Body of pancreas (tissue), 4 donors: Measurements from ENCODE around the gene FBXO3.
"Not testable (repeated sequence)": the region's sequence is repeated elsewhere in the genome, so short reads cannot be mapped to it uniquely, and the experiment has no call there.

ENCODE experiments used
- CTCF ChIP-seq, 7 experiments: fragments of 450-650 bp in 4 of 7; fragments of 200-600 bp in 3 of 7; sonication (generic) in 3 of 7; IDR thresholded peaks; one replicate each; pipeline ENCODE4 v1.5.1; 2016 to 2019; ENCODE audit warnings: antibody characterized with exemption in 7 of 7
- POLR2A ChIP-seq, 3 donors: fragments of 450-650 bp; IDR thresholded peaks; one replicate each; pipeline ENCODE4 v1.6.1; 2016; ENCODE audit warnings: antibody characterized with exemption in 3 of 3, mild to moderate bottlenecking in 2 of 3

DNA sequence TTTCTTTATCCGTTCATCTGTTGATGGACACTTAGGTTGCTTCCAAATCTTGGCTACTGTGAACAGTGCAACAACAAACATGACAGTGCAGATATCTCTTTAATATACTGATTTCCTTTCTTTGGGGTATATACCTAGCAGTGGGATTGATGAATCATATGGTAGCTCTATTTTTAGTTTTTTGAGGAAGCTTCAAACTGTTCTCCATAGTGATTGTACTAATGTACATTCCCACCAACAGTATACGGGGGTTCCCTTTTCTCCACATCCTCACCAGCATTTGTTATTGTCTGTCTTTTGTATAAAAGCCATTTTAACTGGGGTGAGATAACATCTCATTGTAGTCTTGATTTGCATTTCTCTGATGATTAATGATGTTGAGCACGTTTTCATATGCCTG, 48.7 kb upstream of the FBXO3 start:
- TF ChIP-seq CTCF, POLR2A (IDR thresholded peaks at IDR 0.05): not testable (repeated sequence)
